ENCODE results near the gene HELZ2.

HELZ2 gene

DNA sequence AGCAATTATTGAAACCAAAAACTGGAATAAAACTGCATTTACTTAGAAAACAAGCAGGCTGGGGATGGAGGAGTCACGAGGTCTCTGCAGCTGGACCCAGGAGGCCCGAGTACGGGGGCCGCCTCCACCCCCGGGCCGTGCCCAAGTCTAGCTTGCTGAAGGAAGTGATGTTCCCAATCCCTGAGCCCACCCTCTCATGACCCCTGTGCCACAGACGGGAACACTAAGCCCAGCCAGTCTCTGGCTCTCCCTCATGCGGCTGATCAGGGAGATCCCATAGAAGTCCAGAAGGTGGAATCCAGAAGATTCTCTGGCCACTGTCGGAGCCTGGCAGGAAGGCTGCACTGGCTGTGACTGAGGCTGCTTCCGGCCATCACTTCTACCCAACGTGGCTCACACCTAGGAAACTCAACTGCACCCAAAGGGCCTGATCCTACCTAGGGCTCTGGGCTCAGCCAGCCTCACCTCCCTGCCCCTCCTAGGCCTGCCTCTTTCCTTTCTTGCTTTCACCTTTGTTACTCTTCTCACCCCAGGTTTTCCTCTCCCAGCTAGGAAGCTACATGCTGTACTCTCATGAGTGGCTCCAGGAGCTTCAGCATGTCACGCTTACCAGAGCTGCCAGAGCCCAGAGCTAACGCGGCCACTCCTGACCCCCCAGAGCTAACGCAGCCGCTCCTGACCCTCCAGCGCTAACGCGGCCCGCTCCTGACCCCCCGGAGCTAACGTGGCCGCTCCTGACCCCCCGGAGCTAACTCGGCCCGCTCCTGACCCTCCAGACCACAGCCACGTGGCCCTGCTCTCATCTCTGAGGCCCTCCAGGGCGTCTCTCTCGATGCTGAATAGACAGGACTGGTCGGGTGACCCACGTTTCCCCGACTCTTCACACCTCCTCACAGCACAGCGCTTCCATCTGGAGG lies 24.7 kb upstream of the HELZ2 start:
- DNase-seq (ENCODE audit: low spot score), result no peak

DNA sequence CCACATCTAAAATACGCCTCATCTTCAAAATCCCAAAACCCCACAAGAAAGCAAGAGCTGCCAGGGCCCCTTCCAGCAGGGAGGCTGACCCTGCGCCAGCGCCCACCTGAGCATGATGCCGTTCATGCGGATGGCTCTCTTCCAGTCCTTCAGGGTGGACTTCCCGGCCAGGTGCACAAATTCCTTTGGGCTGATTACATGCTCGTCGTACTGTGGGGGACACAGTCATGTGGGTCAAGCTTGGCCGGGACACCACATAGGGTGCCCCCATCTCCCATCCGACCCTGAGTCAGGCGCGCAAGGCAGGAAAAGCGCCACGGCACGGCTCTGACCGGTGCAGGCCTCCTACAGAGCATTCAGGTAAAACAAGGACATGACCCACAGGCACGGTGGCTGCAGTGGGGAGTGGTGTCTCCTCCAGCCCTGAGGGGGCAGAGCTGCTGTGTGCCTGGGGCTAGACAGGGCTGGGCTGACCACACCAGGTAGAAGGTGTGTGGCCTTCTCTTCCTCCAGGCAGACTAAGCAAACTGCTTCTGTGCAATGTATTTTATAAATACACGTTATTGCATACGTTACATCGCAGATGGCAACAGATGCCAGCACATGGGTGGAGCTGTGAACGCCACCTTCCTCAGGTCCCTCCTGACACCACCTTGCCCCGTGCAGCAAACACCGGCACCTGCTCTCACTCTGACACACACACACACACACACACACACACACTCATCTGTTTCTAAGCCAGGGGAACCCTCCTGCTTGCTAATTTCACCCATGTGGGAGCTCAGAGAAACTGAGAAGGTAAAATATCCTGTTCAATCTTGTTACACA lies 23.8 kb upstream of the HELZ2 start:
- no peak for DNase-seq (ENCODE audit: low spot score)

DNA sequence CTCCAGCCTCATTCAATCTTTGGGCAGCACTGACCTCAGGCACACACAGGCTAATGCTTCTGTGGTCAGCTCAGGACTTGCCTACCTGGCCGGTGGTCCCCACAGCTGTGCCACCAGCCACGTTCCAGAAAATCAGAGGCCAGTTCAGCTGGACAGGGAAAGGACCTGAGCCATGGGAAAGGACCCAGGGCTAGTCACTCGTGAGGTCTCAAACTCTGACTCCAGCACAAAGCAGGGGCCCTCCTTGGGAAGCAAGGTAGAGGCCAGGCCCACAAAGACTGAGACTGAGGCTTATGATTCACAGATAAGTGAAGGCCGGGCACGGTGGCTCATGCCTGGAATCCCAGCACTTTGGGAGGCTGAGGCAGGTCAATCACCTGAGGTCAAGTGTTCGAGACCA lies 22.4 kb upstream of the HELZ2 start:
- DNase-seq (ENCODE audit: low spot score), result no peak

DNA sequence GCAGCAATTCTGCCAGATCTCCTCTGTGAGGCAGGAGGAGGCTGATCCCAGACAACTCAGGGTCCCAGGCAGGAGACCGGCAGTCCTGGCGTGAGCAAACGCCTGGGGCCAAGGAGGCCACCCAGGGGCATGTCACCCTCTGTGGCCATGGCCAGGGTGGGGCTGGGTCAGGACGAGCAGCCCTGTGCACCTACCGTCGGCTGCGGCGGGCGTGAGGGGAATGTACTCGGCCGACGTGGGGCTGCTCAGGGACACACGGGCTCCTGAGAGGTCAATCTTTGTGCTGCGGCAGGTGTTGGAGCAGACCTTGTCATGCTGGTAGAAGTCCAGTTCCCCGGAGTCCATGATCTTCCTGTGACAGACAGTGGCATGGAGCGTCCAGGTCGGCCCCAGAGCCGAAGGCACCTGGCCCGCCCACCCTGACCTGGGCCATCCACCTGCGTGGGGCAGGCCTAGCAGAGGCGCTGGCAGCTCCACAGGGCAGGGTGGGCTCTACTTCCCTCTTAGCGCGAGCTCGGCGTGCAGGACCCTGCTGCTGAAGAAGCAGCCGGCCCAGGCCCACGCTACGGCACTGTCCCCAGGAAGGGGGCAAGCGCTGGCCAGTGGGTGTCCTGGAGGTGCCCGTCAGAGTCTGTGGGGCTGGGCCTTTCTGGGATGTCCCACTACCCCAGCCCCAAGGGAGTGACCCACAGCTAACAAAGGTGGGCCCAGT lies 21.5 kb upstream of the HELZ2 start:
- DNase-seq (ENCODE audit: low spot score), result no peak

DNA sequence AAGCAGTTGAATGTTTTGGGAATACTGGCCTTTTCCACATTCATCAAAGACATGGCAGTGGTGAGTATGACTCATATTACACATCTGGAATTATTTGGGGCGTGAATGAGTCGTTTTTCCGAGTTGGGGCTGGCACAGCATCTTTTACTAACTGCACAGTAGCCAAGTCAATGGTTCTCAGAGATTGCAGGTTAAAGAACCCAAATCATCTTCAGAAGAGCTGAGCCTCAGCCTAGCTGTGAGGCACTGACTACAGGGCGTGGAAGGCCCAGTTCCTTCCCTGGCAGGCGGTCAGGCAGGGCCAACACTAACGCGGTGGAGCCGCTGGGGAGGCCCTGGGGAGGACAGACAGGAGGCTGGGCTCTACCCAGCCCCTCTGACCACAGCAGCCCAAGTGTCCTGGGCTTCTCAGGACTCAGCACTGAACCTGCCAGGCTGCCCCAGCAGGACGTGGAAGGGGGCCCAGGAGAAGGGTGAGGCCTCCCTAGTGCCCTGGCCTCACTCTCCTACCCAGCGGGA lies 20.1 kb upstream of the HELZ2 start:
- no peak for DNase-seq (ENCODE audit: low spot score)

DNA sequence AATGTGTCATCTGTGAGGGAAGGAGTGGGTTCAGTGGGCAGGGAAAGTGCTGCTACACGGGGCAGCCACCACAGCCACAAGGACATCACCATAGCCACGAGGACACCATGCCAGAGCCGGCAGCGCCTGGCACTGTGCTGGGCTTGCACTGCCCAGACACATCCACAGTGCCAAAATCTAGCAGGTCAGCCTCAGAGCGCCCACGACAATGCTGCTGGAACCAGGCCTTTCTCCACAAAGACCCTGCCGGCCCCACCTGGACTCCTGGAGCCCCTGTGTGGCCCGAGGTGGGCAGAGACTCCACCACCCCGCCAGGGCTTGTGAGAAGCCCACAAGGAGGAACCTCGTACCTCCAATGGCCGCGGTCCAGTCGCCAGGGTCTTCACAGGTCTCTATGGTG lies 18.6 kb upstream of the HELZ2 start:
- DNase-seq (ENCODE audit: low spot score), result no peak

DNA sequence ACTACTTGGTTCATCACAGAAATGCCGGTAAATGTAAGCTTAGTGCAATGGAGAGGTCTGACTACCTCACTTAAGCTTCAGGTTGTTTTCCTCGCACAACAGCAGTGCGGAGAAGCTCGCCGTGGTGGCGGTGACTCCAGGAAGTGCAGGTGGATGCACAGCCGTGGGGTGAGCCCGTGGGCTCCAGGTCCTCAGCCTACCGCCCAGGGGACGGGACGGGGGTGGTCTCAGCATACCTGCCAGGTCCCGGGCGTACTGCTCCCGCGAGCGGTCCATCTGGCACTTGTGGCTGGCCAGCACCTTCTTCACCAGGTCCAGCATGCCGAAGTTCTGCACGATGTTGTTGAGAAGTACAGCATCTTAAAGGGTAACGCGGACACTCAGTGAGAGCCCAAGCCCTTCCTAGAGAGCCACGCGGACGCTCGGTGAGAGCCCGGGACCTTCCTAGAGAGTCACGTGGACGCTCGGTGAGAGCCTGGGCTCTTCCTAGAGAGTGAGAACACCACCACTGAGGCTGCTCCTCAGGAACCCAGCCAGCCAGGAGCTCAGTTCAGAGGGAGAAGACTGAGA lies 17.8 kb upstream of the HELZ2 start:
- no peak for DNase-seq (ENCODE audit: low spot score)

DNA sequence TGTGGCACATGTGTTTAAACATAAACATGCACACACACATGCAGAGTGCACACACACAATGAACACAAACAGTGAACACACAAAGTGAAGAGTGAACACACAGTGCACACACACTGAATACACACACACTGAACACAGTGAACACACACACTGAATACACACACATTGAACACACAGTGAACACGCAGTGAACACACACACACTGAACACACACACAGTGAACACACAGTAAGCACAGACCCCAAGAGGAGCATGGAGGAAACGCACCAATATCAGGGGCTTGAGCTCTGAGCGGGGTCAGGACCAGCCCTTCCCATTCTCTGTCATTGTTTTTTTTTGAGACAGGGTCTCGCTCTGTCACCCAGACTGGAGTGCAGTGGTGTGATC lies 17.1 kb upstream of the HELZ2 start:
- no peak for DNase-seq (ENCODE audit: low spot score)

DNA sequence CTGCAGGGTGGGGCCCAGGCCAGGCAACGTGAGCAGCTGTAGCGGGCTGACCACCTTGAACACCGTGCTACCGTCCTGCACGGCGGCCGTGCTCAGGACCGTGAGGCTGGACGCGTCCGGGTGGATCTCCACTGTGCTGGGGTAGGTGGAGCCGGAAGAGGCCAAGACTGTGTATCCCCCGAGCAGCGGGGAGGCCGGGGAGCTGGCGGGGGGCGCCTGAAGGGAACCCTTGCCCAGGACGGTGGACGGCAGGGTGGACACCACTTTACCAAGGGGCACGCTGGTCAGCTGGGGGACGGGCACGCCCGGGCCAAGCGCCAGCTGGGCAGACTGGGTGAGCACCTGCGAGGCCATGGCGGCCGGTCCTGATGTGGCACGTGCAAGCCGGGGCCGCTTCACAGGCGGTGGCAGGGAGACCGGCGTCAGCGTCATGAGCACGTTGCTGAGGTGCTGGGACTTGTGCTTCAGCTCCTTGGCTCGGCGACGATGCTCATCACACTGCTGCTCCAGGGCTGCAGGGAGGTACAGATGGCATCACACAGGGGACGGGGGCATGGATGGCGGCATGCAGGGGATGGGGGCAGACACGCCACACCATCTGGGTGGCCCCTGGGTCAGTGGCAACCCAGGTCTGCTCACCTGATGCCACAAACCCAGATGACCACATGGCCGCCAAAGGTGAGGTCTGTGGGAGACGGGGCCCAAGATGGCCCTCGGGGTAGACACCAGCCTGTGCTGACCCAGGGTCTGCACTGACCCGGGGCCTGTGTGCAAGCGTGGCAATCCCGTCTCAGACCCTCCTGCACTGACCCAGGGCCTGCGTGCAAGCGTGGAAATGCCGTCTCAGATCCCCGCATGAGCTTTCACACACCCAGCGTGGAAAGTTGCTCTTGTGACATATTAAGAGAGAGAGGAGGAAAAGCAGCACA lies 16.4 kb upstream of the HELZ2 start:
- DNase-seq (ENCODE audit: low spot score), result no peak

DNA sequence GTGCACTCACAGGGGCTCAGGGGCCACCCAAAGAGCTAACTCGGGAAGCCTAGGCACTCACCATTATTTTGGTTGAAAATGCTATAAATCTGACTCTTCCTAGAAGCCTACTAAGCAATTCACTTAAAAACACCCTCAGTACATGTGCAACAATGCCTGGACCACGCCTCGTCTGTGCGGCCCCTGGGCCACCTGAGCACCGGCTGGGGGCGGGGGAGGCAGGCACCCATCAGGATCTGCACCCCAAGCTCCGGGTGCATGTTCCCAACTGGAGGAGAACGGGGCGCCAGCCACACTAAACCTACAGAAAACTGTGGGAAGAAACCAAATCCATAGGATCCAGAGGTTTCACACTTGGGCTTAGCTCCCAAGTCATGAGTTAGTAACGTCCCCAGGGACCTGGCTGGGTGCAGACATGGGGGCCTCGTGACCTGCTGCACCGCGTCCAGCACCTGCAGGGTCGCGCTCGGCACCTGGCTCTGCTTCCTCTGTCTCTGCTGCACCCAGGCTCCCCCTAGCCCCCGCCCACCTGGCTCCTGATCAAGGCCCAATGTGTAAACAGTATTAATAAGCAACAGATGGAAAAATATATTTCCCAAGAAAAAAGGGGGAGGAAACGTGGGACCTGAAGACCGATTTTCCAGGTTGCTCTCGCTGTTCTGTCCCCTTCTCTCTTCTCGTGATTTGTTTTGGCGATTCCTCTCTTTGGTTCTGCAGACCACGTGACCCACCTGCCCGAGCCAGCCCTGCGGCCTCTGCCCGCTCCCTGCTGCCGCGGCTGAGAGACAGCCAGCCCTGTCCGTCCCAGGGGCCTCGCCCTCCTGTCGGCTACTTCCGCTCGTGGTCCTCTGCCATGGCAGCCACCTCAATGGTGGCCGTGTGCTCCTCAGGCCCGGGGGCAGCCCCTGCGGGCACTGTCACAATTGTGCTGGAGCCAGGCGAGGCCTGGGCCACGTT lies 15.5 kb upstream of the HELZ2 start:
- no peak for DNase-seq (ENCODE audit: low spot score)

DNA sequence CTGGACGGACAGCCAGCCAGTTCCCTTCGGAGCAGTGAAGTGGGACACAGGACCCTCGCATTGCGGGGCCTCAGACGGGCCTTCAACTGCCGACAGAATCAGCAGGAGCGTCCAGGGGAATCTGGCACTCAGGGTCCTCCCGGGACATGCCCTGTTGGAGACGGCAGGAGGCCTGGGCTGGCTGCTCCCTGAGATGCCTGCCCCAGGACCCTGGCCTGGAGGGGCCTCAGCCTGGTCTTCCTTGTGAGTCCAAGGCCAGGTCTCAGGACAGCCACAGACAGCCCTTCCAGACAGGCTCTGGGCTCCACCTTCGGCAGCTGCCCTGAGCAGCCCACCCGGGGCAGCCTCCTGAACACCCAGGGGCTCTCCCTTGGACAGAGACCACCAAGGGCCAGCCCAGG lies 14.6 kb upstream of the HELZ2 start:
- no peak for DNase-seq (ENCODE audit: low spot score)

DNA sequence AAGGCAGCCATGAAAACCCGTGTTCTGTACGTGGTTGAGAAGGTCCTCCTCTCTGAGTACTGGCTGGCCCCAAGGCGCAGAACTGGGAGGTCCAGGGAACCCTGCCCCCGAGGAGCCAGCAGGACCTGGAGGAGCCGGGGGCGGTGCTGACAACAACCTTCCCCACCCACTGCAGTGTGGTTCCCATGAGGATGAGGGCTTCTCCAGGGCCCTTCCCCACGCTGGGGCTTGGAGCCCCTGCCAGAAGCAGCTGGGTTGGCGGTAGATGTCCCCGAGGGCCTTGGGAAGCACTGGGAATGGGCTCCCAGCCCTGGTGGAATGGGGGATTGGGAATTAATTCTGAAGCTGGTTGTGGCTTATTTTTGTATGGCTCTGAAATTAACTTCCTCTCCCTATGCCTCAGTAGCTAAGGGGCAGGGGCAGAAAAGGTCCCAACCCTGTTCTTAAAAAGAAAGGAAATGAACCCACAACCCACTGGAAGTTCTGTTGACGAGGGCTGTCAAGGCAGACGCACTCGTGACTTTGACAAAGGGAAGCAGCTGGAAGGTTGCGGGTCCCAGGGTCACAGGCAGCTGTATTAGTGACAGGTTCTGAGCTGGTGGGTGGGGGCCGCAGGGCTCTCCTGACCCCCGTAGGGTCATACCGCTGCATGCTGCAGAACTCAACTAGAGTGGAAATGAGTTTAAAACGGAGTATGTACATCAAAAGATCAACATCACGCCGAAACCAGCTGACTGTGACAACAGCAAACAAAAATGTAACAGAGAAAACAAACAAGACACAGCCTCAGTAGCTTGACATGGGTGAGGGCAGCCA lies 13.9 kb upstream of the HELZ2 start:
- no peak for DNase-seq (ENCODE audit: low spot score)

DNA sequence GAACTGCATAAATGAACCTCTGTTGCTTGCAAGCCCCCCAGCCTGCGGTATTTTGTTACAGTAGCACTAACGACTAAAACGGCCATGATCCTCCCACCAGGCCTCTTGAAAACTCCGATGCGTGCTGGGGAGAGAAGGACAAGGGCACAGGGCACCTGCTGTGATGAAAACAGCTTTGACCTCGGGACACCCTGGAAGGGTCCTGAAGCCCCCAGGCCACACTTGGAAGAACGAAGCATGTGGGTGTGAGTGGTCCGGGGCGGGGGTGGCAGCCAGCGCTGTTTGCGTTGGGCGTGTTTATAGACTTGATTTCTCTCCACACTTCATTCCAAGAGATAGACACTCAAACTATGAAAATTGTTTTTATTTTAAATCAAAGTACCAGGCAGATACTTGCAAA lies 13.2 kb upstream of the HELZ2 start:
- no peak for DNase-seq (ENCODE audit: low spot score)

DNA sequence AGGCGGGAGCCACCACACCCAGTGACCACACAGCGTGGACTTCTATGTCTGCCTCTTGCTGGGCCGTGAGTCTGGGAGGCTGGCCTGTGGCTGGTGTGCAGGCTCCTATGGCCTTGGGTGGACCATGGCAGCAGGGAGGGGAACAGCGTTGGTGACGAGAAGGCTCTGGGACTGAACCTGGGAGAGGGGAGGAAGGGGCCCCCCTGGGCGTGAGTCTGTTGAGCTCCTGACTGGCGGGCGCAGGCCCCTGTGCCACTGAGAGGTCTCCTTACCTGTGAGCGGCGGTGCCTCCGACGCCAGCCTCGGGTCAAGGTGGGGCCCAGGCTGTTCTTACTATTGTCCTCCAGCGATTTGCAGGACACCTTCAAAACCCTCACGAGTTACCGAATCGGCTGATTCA lies 12.8 kb upstream of the HELZ2 start:
- no peak for DNase-seq (ENCODE audit: low spot score)

DNA sequence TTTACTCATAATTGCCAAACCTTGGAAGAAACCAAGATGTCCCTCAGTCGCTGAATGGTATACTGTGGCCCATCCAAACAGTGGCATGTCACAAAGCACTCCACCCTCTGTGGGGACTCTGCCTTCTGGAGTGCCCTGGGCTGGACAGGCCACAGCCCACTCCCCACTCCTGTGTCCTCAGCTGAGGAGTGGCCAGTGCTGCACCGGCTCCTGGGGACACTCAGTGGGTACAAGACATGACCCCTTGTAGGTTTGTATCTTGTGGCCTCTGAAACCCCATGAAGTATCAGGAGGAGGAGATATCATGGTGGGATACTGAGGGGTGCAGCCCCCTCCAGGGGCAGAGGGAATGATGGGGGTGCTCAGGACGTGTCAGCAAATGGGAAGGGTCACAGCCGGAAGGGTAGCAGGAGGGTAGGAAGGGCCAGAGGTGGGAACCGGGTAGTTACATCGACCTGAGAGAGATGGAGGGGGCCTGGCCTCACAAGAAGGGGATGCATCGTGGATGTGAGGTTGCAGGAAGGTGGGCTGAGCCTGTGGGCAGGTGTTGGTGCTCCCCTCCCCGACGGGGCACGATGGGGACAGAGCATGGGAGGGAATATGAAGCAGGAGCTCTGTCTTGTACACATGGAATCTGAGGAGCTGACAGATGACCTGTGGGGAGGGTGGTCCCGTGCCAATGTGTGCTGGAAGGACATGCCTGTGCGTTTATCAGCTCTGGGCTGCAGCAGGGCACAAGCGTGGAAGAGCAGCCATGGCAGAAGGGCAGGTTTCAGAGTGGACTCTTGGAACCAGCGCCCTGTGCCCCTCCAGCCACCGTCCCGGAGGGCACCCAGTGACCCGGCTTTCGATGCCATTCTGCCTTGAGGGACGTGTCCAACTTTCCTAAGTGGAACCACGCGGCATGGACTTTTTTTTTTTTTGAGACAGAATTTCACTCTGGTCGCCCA lies 11.9 kb upstream of the HELZ2 start:
- DNase-seq (ENCODE audit: low spot score), result no peak

DNA sequence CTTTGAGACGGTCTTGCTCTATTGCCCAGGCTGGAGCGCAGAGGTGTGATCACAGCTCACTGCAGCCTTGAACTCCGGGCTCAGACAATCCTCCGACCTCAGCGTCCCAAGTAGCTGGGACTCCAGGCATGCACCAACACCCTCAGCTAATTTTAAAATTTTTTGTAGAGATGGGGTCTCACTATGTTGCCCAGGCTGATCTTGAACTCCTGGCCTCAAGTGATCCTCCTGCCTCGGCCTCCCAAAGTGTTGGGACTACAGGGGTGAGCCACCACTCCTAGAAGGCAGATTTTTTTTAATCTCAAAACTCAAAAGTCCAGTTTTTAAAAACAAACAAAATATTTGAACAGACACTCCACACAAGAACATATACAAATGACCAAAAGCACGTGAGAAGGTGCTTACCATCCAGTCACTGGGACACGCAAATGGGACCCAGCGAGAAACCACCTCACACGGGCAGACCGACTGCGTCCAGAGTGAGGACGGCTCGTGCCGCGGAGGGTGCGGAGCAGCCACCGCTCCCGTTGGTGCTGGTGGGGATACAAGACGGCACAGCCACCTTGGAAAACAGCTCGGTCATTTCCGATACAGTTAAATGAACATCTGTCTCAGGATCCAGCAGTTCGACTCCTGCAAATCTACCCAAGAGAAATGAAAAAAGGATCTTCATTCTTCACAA lies 8.5 kb upstream of the HELZ2 start:
- no peak for DNase-seq (ENCODE audit: low spot score)

DNA sequence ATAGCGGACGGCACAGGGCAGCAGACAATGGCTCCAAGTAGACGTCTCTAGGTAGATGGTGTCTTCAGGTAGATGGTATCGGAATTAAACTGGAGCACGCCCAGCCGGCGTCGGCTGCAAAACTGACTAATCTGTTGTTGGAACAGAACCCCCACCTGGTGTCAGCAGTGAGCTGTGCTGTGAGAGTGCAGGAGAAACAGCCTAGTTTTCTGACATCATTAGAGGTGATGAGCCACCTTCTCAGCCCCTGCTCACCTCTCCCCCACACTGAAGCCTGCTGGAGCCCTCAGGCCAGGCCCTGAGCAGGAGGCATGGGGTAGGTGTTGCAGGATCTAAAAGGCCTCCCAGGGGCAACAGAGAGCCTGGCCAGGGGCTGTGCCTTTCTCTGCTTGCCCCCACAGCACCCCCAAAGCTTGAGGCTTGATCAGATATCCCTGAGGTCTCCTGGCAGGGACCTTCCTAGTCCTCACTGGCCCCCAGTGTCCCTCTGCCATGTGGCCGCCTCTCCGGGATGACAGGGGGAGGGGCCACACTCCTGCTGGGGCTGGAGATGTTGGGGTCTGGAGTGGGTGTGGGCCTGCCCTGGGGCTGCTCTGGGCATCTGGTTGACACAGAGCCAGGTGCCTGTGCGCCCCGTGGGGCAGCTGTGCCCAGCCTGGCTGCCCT lies 6.9 kb upstream of the HELZ2 start:
- no peak for DNase-seq (ENCODE audit: low spot score)

Data from pons (tissue), 1 donor.